ENCODE results near the gene LAMTOR2.

The LAMTOR2 gene

DNA sequence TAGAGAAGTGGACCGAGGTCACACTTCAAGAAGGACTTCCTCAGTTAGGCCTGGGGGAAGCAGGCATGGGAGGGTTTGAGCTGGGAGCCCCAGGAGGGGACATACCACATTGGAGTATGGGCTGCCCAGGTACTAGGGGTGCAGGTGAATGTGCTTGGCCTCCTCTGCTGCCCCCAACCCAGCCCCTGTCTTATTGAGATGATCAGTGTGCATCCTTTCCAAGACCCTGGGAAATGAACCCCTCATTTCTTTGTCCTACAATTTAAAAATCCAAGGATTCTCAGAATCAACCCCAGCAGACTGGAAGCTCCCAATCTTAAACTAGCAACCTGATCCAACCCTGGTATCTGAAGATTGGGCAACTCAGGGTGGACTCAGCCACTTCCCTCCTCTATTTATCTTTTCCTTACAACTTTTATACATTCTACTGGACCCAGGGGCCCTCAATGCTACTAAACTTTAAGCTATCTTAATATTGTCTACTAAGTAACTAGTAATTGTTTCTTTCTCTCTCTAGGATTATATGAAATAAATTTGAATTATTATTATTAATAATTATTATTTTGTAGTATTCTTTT lies 18.6 kb downstream of the LAMTOR2 start:
- TF ChIP-seq ARNT (IDR thresholded peaks at IDR 0.05) (no peak), FOXA1 (IDR thresholded peaks at IDR 0.05) (no peak), SUZ12 (IDR thresholded peaks at IDR 0.05) (no peak)
- DNase-seq (ENCODE audit: extremely low spot score), result no peak
- ChIA-PET CTCF (interaction anchor here (0.6 to 1.2 kb wide), 4 partner anchors 57 to 288 kb away, joined by 3 to 4 read pairs (median 3); no protein-coding TSS in a partner anchor), POLR2A (interaction anchor here (1.2 to 1.3 kb wide), 4 partner anchors 20 to 214 kb away, joined by 3 to 4 read pairs (median 3); partner anchors contain the start of genes KHDC4, SYT11 and UBQLN4)

DNA sequence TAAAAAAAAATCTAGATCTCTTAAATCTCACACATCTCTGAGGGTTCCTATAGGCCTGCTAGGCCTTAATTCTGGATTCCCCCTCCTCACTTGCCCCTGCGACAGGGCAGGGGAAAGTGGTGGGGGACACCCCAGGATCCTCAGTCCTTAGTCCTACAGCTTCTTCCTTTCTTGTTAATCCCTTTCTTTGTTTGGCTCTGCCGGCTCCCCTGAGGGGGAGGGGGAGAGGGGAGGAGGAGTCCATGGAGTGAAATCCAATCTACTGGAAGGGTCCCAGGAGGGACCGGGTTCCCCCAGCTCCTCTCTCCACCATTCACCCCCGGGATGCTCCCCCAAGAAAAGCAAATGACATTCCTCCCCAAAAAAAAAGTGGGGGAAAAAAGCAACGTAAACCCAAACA lies 19.2 kb downstream of the LAMTOR2 start:
- ChIA-PET POLR2A (interaction anchor here (1.2 to 1.3 kb wide), 4 partner anchors 20 to 214 kb away, joined by 3 to 4 read pairs (median 3); partner anchors contain the start of genes KHDC4, SYT11 and UBQLN4), CTCF (interaction anchor here (0.7 to 1.2 kb wide), 3 partner anchors 56 to 77 kb away, joined by 3 read pairs; no protein-coding TSS in a partner anchor)
- no peak for DNase-seq (ENCODE audit: extremely low spot score)
- TF ChIP-seq ZNF384 (IDR thresholded peaks at IDR 0.05), result no peak
- TF ChIP-seq LEF1 (IDR thresholded peaks at IDR 0.05; ENCODE audit: borderline replicate concordance), result no peak
- TF ChIP-seq FOXM1 (IDR thresholded peaks at IDR 0.05; ENCODE audit: borderline replicate concordance), result no peak
- no peak for TF ChIP-seq HDGF (IDR thresholded peaks at IDR 0.05; ENCODE audit: borderline replicate concordance)
- no peak for TF ChIP-seq SUZ12 (IDR thresholded peaks at IDR 0.05)
- no peak for TF ChIP-seq SP1 (IDR thresholded peaks at IDR 0.05)
- no peak for TF ChIP-seq ELF4 (IDR thresholded peaks at IDR 0.05)
- no peak for TF ChIP-seq FOXA1 (IDR thresholded peaks at IDR 0.05)
- TF ChIP-seq L3MBTL2 (conservative IDR thresholded peaks at IDR 0.05), result no peak
- TF ChIP-seq TARDBP (IDR thresholded peaks at IDR 0.05), result no peak
- TF ChIP-seq BHLHE40 (IDR thresholded peaks at IDR 0.05; ENCODE audit: borderline replicate concordance), result no peak
- no peak for TF ChIP-seq ARNT (IDR thresholded peaks at IDR 0.05)

DNA sequence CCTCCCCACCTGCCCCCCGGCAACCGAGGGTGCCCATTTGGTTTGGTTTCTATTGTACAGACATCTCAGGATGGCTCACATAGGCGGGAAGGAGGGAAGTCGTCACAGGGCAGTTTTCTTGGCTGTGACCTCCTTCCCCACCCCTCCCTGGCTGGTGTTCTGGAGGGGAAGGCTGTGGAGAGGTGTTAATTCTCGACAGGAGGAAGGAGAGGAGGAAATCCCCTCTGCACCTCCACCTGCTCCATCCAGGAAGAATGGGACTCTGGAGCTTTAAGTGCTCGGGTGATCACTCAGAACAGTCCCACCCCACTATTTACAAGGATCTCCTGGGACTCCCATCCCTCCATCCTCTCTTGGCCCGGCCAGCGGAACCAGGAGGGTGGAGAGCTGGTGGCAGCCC lies 20.1 kb downstream of the LAMTOR2 start:
- ChIA-PET CTCF (interaction anchor here (1.0 to 1.9 kb wide), 3 partner anchors 8 to 96 kb away, joined by 3 to 10 read pairs (median 4); no protein-coding TSS in a partner anchor), POLR2A (no interaction called here)
- DNase-seq (ENCODE audit: extremely low spot score), result no peak
- TF ChIP-seq SUZ12 (IDR thresholded peaks at IDR 0.05), result no peak
- no peak for TF ChIP-seq SP1 (IDR thresholded peaks at IDR 0.05)
- TF ChIP-seq L3MBTL2 (conservative IDR thresholded peaks at IDR 0.05), result no peak
- no peak for TF ChIP-seq FOXK2 (IDR thresholded peaks at IDR 0.05)
- no peak for TF ChIP-seq HDGF (IDR thresholded peaks at IDR 0.05; ENCODE audit: borderline replicate concordance)
- no peak for TF ChIP-seq ARNT (IDR thresholded peaks at IDR 0.05)
- TF ChIP-seq LEF1 (IDR thresholded peaks at IDR 0.05; ENCODE audit: borderline replicate concordance), result no peak
- TF ChIP-seq, protein P1, sequence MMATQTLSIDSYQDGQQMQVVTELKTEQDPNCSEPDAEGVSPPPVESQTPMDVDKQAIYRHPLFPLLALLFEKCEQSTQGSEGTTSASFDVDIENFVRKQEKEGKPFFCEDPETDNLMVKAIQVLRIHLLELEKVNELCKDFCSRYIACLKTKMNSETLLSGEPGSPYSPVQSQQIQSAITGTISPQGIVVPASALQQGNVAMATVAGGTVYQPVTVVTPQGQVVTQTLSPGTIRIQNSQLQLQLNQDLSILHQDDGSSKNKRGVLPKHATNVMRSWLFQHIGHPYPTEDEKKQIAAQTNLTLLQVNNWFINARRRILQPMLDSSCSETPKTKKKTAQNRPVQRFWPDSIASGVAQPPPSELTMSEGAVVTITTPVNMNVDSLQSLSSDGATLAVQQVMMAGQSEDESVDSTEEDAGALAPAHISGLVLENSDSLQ (IDR thresholded peaks at IDR 0.05), result no peak
- TF ChIP-seq NFRKB (IDR thresholded peaks at IDR 0.05), result no peak
- TF ChIP-seq BHLHE40 (IDR thresholded peaks at IDR 0.05; ENCODE audit: borderline replicate concordance), result no peak
- no peak for TF ChIP-seq CTBP1 (IDR thresholded peaks at IDR 0.05; ENCODE audit: borderline replicate concordance)
- TF ChIP-seq FOXA1 (IDR thresholded peaks at IDR 0.05), result no peak
- no peak for TF ChIP-seq FOXM1 (IDR thresholded peaks at IDR 0.05; ENCODE audit: borderline replicate concordance)
- no peak for TF ChIP-seq TARDBP (IDR thresholded peaks at IDR 0.05)
- TF ChIP-seq ELF4 (IDR thresholded peaks at IDR 0.05), result no peak
- TF ChIP-seq ZNF384 (IDR thresholded peaks at IDR 0.05), result no peak

DNA sequence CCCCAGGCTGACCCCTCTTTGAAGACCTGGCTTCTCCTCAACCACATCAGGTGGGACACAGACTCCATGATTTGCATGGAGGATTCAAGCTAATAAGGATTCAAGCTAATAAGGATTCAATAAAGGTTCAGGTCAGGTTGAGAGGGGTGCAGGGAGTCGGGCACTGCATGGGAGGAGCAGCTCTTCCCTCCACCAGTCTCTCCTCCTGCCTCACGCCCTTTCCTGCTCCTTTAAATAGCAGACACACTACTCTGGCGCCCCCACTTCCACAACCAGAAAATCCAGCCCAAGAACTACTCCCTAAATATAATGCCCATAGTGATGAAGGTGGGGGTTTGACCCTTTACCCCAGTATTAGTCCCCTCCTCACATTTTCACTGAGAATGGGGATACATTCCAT lies 20.6 kb downstream of the LAMTOR2 start:
- TF ChIP-seq, protein P1 (IDR thresholded peaks at IDR 0.05), result no peak
- TF ChIP-seq SP1 (IDR thresholded peaks at IDR 0.05) (no peak), NFRKB (IDR thresholded peaks at IDR 0.05) (no peak), SUZ12 (IDR thresholded peaks at IDR 0.05) (no peak), CTBP1 (IDR thresholded peaks at IDR 0.05; ENCODE audit: borderline replicate concordance) (no peak), ELF4 (IDR thresholded peaks at IDR 0.05) (no peak), FOXA1 (IDR thresholded peaks at IDR 0.05) (no peak), ZNF384 (IDR thresholded peaks at IDR 0.05) (no peak), TARDBP (IDR thresholded peaks at IDR 0.05) (no peak), L3MBTL2 (conservative IDR thresholded peaks at IDR 0.05) (no peak), FOXM1 (IDR thresholded peaks at IDR 0.05; ENCODE audit: borderline replicate concordance) (no peak), ARNT (IDR thresholded peaks at IDR 0.05) (no peak), BHLHE40 (IDR thresholded peaks at IDR 0.05; ENCODE audit: borderline replicate concordance) (no peak), HDGF (IDR thresholded peaks at IDR 0.05; ENCODE audit: borderline replicate concordance) (no peak), LEF1 (IDR thresholded peaks at IDR 0.05; ENCODE audit: borderline replicate concordance) (no peak), FOXK2 (IDR thresholded peaks at IDR 0.05) (no peak)
- CTCF ChIA-PET, result interaction anchor here (1.0 to 1.9 kb wide), 3 partner anchors 8 to 96 kb away, joined by 3 to 10 read pairs (median 4); no protein-coding TSS in a partner anchor
- DNase-seq (ENCODE audit: extremely low spot score), result no peak
- POLR2A ChIA-PET, result no interaction called here

DNA sequence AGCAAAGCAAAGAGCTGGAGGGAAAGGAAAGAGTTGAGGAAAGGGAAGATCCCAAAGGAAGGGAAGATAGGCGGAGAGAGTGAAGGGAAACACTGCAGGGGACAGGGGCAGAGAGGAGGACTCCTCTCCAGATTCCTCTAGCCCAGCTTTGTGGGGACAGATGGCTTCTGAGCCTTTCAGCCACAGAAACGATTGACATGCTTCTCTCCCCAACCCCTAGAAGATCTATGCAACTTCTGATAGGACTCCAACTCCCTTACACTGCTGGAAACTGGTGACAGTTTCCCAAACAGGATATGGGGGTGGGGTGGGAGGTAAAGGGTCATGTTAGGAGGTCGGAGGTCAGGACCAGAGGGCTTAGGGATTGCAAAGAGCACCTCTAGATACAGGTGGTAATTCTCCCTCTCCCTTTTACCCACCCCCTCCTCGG lies 21.2 kb downstream of the LAMTOR2 start:
- TF ChIP-seq SP1 (IDR thresholded peaks at IDR 0.05) (no peak), LEF1 (IDR thresholded peaks at IDR 0.05; ENCODE audit: borderline replicate concordance) (no peak), HDGF (IDR thresholded peaks at IDR 0.05; ENCODE audit: borderline replicate concordance) (no peak), FOXK2 (IDR thresholded peaks at IDR 0.05) (no peak), ZNF384 (IDR thresholded peaks at IDR 0.05) (no peak), FOXM1 (IDR thresholded peaks at IDR 0.05; ENCODE audit: borderline replicate concordance) (no peak), NFRKB (IDR thresholded peaks at IDR 0.05) (no peak), BHLHE40 (IDR thresholded peaks at IDR 0.05; ENCODE audit: borderline replicate concordance) (no peak), SUZ12 (IDR thresholded peaks at IDR 0.05) (no peak), TARDBP (IDR thresholded peaks at IDR 0.05) (no peak), CTBP1 (IDR thresholded peaks at IDR 0.05; ENCODE audit: borderline replicate concordance) (no peak)
- TF ChIP-seq, protein P1 (IDR thresholded peaks at IDR 0.05), result no peak
- CTCF ChIA-PET, result interaction anchor here (1.0 to 1.9 kb wide), 3 partner anchors 9 to 97 kb away, joined by 3 to 10 read pairs (median 4); no protein-coding TSS in a partner anchor
- POLR2A ChIA-PET, result interaction anchor here (0.5 to 1.2 kb wide), 3 partner anchors 9 to 269 kb away, joined by 3 to 4 read pairs (median 4); partner anchors contain the start of gene KHDC4
- DNase-seq (ENCODE audit: extremely low spot score), result no peak

Measured in HEK293T (cell line).